ENCODE data around the gene SNUPN.
A peak's percentile ranks its signal among the peaks of the same experiment; 100 is the strongest.

The SNUPN gene

DNA sequence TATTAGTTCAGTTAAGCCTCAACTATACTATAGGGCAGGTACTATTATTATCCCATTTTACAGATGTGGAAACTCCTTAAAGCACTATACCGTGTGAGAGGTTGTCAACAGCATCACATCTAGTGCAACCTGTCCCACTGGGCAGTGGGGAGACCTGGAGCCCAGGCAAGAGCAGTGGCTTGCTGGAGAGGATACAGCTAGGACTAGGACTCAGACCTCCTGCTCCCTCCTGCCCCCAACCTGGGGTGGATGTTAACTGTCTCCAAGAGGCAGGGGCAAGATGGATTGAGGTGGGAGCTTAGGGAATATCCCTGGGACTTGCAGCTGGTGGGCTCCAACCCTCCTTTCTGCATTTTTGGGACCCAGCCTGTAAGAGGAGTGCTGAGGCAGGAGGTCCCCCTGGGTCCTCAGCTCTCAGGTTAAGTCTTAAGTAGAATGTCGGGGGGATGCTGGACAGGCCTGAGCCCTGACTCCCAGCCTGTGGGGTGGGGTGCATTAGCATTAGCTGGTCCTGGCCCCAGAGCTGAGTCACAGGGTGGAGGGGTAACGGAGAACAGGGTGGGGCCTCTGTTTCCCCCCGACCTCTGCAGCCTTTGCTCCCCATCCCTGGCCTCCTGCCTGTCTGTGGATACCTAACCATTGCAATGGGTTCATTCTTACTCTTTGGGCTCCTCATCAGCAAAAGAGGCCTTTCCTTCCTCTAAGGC lies 28.8 kb upstream of the SNUPN start:
- DNase-seq (ENCODE audit: low read depth, low spot score) = no peak

DNA sequence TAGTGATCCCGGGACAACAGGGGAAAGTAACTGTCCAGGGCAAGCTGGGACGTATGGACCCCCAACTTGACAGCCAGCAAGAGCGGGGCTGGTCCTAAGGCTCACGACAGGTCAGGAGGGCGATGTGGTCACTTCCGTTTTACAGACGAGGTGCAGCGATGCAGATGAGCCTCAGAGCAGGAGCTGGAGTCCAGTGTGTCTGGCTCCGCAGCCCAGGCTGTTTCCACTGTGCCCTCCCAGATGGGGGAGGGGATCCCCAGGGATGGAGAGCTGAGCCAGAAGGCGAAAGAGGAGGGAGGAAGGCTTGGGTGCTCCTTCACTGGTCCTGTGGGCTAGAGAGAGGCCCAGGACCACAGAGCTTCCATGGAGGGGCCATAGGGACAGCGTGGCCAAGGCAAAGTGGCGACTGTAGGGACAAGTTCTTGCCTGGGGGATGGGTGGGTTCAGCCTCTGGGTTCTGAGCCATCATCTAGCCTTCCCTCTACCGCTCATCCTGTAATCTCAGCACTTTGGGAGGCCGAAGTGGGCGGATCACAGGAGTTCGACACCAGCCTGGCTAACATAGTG lies 27.9 kb upstream of the SNUPN start:
- no peak for DNase-seq (ENCODE audit: low read depth, low spot score)

GRCh38 chr15:75651810-75652543 lies 26.5 kb upstream of the SNUPN start:
- no peak for DNase-seq (ENCODE audit: low read depth, low spot score)

- no peak for DNase-seq (ENCODE audit: low read depth, low spot score)
These were observed 25.6 kb upstream of the SNUPN start for GRCh38 chr15:75650908-75651809.

- DNase-seq (ENCODE audit: low read depth, low spot score) = no peak
These were observed 24.3 kb upstream of the SNUPN start for GRCh38 chr15:75649848-75650247.

GRCh38 chr15:75649045-75649761 lies 23.7 kb upstream of the SNUPN start:
- no peak for DNase-seq (ENCODE audit: low read depth, low spot score)

DNA sequence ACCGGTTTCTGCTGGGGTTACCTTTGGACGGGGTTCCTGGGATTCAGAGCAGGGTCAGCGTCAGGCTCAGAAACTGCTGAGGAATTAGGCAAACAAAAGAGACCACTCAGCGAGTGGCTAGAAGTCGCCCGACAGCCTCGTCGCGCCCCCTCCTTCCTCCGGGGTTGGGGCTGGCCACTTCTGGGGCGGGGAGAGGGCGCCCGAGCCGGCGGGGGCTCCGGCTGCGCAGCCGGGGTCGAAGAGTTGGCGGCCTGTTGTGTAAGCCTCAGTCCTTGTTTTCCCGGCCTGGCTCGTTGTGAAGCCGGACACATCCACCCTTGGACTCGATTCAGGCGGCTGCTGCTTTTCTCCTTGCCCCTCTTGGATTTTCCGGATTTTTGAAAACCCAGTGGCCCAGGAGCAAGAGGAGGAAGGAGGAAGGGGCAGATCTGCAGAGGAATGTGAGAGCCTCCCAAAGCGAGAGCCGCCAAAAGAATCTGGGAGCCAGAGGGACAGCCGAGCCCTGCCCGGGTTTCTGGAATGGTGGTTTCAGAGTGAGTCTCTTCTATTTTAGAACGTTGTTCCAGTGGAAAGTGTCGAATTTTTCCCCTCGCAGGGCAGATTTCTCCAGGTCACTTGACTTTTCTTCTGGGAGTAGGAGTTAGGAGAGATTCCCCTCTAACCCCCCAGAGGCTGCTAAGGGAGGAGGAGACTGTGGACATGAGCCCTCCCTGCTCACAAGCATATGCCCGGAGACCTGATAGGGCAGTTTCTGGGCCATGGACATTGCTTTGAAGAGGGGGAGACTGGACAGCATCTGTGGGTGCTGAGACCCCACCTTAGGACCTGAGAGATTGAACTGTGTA lies 22.9 kb upstream of the SNUPN start:
- DNase-seq (ENCODE audit: low read depth, low spot score) = no peak

- no peak for DNase-seq (ENCODE audit: low read depth, low spot score)
These were observed 22.0 kb upstream of the SNUPN start, which contains the start of gene SNX33 for GRCh38 chr15:75647370-75648155. TSS of gene SNX33 (plus strand) at chr15:75647912. CDS start at chr15:75649103, 1,191 bp downstream.

- no peak for DNase-seq (ENCODE audit: low read depth, low spot score)
These were observed 21.4 kb upstream of the SNUPN start for GRCh38 chr15:75646944-75647364.

GRCh38 chr15:75646112-75646943 lies 20.8 kb upstream of the SNUPN start:
- DNase-seq (ENCODE audit: low read depth, low spot score) = no peak

DNA sequence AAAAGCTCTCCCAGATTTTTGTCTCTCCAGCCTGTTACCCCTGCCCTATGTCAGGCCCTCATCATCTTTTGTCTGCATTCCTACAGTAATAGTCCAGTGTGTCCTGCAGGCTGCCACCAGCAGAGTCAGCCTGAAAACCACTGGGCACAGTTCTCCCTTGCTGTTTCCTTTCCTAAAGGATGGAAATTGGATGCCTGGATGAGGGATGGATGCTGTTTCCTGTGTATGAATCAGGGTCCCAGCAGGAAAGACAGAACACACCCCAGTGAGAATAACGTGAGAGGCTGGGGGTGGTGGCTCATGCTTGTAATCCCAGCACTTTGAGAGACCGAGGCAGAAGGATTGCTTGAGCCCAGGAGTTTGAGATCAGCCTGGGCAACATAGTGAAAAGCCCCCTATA lies 18.9 kb upstream of the SNUPN start:
- DNase-seq (ENCODE audit: low read depth, low spot score) = no peak

GRCh38 chr15:75641603-75642002 lies 16.1 kb upstream of the SNUPN start:
- no peak for DNase-seq (ENCODE audit: low read depth, low spot score)

- DNase-seq (ENCODE audit: low read depth, low spot score) = no peak
These were observed 15.6 kb upstream of the SNUPN start for GRCh38 chr15:75641179-75641503.

- no peak for DNase-seq (ENCODE audit: low read depth, low spot score)
These were observed 15.1 kb upstream of the SNUPN start for GRCh38 chr15:75640483-75641178.

DNA sequence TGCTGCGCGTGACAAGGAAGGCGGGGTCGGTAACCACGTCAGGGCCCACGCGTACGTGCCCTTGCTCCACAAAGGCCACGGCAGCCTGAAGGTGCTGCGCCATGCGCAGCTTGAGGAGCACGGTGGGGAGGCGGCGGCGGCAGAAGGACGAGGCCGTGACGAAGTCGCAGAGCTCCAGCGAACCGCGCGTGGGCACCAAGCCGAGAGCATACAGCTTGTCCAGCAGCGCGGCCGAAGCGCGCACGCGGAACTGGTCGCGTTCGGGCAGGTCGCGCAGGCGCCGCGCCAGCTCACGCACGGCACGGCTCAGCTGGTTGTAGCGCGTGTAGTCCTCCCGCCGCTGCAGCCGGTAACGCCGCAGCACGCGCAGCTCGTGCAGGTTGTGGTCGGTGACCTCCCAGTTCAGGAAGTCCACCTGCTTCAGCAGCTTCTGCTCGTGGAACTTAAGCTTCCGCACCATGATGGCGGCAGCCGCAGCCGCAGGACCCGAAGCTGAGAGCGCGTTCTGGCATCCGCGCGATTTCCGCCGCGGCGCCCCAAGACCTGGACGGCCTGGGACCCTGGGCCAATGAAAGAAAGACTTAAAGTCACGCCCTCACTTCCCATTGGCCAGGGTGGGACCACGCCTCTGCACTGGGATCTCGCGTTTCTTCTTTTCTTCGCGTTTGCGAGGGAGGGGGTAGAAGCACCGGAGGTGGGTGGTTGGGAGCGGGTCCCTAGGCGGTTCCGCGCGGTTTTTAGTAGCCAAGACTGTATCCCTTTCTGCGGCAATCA lies 14.4 kb upstream of the SNUPN start, which contains the start of gene IMP3:
Gene IMP3, minus strand, starts transcription at position 516 of the 774 bp plus-strand sequence. Its CDS starts 56 bp downstream, at position 460.
- peak; percentile 93 for DNase-seq (ENCODE audit: low read depth, low spot score)

GRCh38 chr15:75639191-75639708 lies 13.7 kb upstream of the SNUPN start:
- no peak for DNase-seq (ENCODE audit: low read depth, low spot score)
